GM19193 (cell line): ENCODE results near the gene FGF21.

Experiments used
- POLR2A ChIP-seq: IDR thresholded peaks from 4 replicates; pipeline ENCODE4 v1.6.1; 2011; ENCODE audit not compliant: insufficient read depth, insufficient read length; ENCODE audit errors: extremely low read depth

FGF21 gene

GRCh38 chr19:48757741-48758144 is 2.4 kb downstream of the FGF21 start:
- no peak for TF ChIP-seq POLR2A

GRCh38 chr19:48760504-48761205 is 5.3 kb downstream of the FGF21 start:
- TF ChIP-seq POLR2A = no peak

GRCh38 chr19:48768994-48769713 is 13.8 kb downstream of the FGF21 start:
- no peak for TF ChIP-seq POLR2A

GRCh38 chr19:48770266-48770665 is 14.9 kb downstream of the FGF21 start:
- TF ChIP-seq POLR2A = no peak

GRCh38 chr19:48770734-48771472 is 15.6 kb downstream of the FGF21 start:
- no peak for TF ChIP-seq POLR2A

- no peak for TF ChIP-seq POLR2A
Observed at GRCh38 chr19:48772503-48772953, 17.2 kb downstream of the FGF21 start.

- TF ChIP-seq POLR2A = no peak
Observed at GRCh38 chr19:48777139-48777538, 21.8 kb downstream of the FGF21 start.

- TF ChIP-seq POLR2A = no peak
Observed at GRCh38 chr19:48777720-48778119, 22.4 kb downstream of the FGF21 start.

GRCh38 chr19:48779636-48780035 is 24.3 kb downstream of the FGF21 start:
- no peak for TF ChIP-seq POLR2A

GRCh38 chr19:48780631-48781391 is 25.5 kb downstream of the FGF21 start:
- TF ChIP-seq POLR2A = no peak

- TF ChIP-seq POLR2A = no peak
Observed at GRCh38 chr19:48784527-48784926, 29.2 kb downstream of the FGF21 start.

GRCh38 chr19:48793271-48793670 is 37.9 kb downstream of the FGF21 start:
- TF ChIP-seq POLR2A = no peak

- TF ChIP-seq POLR2A = no peak
Observed at GRCh38 chr19:48794291-48794690, 39.0 kb downstream of the FGF21 start.

- peak; percentile 30 for TF ChIP-seq POLR2A
Observed at GRCh38 chr19:48795055-48795684, 39.8 kb downstream of the FGF21 start.
